Vagina (tissue), 2 donors: ENCODE measurements around the gene NAPA. TPM values are rescaled to one million over a fixed set of nuclear protein-coding genes. Genes with fewer than 3 reads are reported as not detected.

ENCODE experiments used
- DNase-seq, 2 donors: peaks; one replicate each; pipeline ENCODE4 v3.0.0-alpha.2; 2017; ENCODE audit errors: extremely low spot score in 2 of 2
- H3K27ac ChIP-seq: fragments of 200-600 bp; sonication (generic); one replicate; pipeline ENCODE4 v1.5.1; 2019
- H3K27me3 ChIP-seq: fragments of 200-600 bp; sonication (generic); one replicate; pipeline ENCODE4 v1.5.1; 2019
- H3K36me3 ChIP-seq, 2 donors: fragments of 200-600 bp; sonication (generic); one replicate each; pipeline ENCODE4 v1.5.1; 2017 to 2019
- H3K4me1 ChIP-seq: fragments of 200-600 bp; sonication (generic); one replicate; pipeline ENCODE4 v1.5.1; 2019
- H3K4me3 ChIP-seq, 2 donors: fragments of 200-600 bp; sonication (generic); 1 replicate in 1 of 2; 2 replicates in 1 of 2; pipeline ENCODE4 v1.5.1; 2016 to 2019
- H3K9me3 ChIP-seq: fragments of 200-600 bp; sonication (generic); one replicate; pipeline ENCODE4 v1.5.1; 2019
- CTCF ChIP-seq, 3 experiments: fragments of 450-650 bp in 2 of 3; fragments of 200-600 bp in 1 of 3; sonication (generic) in 1 of 3; IDR thresholded peaks; one replicate each; pipeline ENCODE4 v1.5.1; 2017 to 2019; ENCODE audit warnings: antibody characterized with exemption in 3 of 3, mild to moderate bottlenecking in 2 of 3, moderate library complexity in 2 of 3
- POLR2A ChIP-seq, 2 donors: fragments of 450-650 bp; IDR thresholded peaks; one replicate each; pipeline ENCODE4 v1.6.1; 2017; ENCODE audit warnings: antibody characterized with exemption in 2 of 2, mild to moderate bottlenecking in 2 of 2, moderate library complexity in 2 of 2
- POLR2AphosphoS5 ChIP-seq, 2 donors: sonication (generic); formaldehyde crosslinking; IDR thresholded peaks; one replicate each; pipeline ENCODE4 v1.9.0; 2017; ENCODE audit warnings: antibody characterized with exemption in 2 of 2, mild to moderate bottlenecking in 2 of 2, low read depth in 1 of 2; ENCODE audit not compliant: insufficient read depth in 1 of 2
- intact Hi-C: fragments of 100-400 bp; cut with DNase I; formaldehyde crosslinking; loops from one replicate; pipeline ENCODE4 v1.15.1; 2023
- total RNA-seq: library from RNA; depleted of rRNA; stranded (reverse); fragments of >200 nt; gene quantifications from one replicate; pipeline ENCODE4 v1.2.3, GENCODE V29; 2016

NAPA gene
- total RNA-seq, 1 donor from 2014 or later = 108 TPM

DNA sequence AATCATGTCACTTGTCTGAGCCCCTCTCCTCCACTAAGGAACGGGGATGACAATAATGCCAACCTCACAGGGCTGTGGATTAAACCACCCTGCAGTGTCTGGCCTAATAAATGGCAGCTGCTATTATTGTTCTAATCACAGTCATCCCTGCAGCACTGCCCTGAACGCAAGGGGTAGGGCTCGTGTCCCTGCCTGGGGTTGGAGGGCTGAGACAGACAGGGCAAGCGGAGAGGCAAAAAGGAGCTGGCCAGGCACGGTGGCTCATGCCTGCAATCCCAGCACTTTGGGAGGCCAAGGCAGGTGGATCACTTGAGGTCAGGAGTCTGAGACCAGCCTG lies 20.7 kb downstream of the NAPA start:
- peaks cover 0 to 44% of the 10 kb centered on the region in 2 donors for H3K36me3 ChIP-seq
- no peak for DNase-seq
- no peak overlapping the region for H3K27ac ChIP-seq
- H3K9me3 ChIP-seq = no peaks in the 10 kb centered on the region
- H3K4me1 ChIP-seq = peaks cover 11% of the 10 kb centered on the region
- intact Hi-C loops = no loop called here
- H3K27me3 ChIP-seq = no peaks in the 10 kb centered on the region
- TF ChIP-seq CTCF (IDR thresholded peaks at IDR 0.05) = no peak
- TF ChIP-seq POLR2AphosphoS5 (IDR thresholded peaks at IDR 0.05; ENCODE audit: insufficient read depth in 1 of 2, low read depth in 1 of 2) = no peak
- no peak for TF ChIP-seq POLR2A (IDR thresholded peaks at IDR 0.05)
- no peak overlapping the region for H3K4me3 ChIP-seq

GRCh38 chr19:47493378-47494210 lies 21.3 kb downstream of the NAPA start:
- H3K9me3 ChIP-seq = no peaks in the 10 kb centered on the region
- H3K27me3 ChIP-seq = no peaks in the 10 kb centered on the region
- H3K4me3 ChIP-seq = no peak overlapping the region
- intact Hi-C loops = no loop called here
- no peak for TF ChIP-seq CTCF (IDR thresholded peaks at IDR 0.05)
- TF ChIP-seq POLR2A (IDR thresholded peaks at IDR 0.05) = no peak
- no peak for TF ChIP-seq POLR2AphosphoS5 (IDR thresholded peaks at IDR 0.05; ENCODE audit: insufficient read depth in 1 of 2, low read depth in 1 of 2)
- H3K36me3 ChIP-seq = peaks cover 0 to 39% of the 10 kb centered on the region in 2 donors
- no peak for DNase-seq
- no peak overlapping the region for H3K27ac ChIP-seq
- H3K4me1 ChIP-seq = peaks cover 8% of the 10 kb centered on the region

DNA sequence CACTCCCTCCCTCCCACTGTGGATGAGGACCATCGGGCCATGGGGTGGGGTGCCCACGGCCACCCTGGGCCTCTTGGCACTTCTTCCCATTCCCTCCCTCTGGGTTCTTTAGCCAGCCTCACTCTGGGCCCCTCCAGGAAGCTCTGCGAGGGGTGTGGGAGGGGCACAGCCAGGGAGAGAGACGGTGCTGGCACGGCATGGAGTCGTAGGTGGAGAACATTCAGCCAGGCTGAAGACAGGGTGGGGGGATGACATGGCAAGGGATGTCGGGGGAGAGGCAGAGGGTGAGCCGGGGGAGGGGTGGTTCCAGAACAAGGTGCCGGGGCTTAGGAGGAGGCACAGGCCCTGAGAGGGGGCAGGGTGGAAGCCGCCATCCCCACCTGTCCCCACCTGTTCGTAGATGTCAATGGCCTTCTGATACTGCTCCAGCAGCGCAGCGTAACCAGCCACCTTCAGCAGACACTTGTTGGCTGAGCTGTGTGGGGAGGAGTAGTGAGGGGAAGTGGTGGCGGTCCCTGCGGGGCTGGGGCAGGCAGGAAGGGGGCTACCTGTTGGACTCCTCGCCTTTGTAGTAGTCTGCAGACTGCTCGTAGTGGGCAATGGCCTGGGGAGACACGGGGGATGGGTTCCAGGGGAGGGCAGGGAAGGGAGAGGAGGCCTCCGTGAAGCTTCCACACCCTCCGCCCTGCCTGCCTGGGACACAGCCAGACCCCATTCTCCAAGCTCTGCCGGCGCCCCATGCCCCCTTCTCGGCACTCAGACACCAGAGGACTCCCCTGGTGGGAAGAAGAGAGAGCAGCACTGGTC lies 22.1 kb downstream of the NAPA start:
- no peak for DNase-seq
- Histone ChIP-seq H3K4me1 (no peaks in the 10 kb centered on the region), H3K9me3 (no peaks in the 10 kb centered on the region), H3K4me3 (no peak overlapping the region), H3K27me3 (no peaks in the 10 kb centered on the region), H3K36me3 (peaks cover 0 to 38% of the 10 kb centered on the region in 2 donors), H3K27ac (no peak overlapping the region)
- no peak for TF ChIP-seq CTCF (IDR thresholded peaks at IDR 0.05)
- TF ChIP-seq POLR2AphosphoS5 (IDR thresholded peaks at IDR 0.05; ENCODE audit: insufficient read depth in 1 of 2, low read depth in 1 of 2) = no peak
- no peak for TF ChIP-seq POLR2A (IDR thresholded peaks at IDR 0.05)
- intact Hi-C loops = no loop called here

DNA sequence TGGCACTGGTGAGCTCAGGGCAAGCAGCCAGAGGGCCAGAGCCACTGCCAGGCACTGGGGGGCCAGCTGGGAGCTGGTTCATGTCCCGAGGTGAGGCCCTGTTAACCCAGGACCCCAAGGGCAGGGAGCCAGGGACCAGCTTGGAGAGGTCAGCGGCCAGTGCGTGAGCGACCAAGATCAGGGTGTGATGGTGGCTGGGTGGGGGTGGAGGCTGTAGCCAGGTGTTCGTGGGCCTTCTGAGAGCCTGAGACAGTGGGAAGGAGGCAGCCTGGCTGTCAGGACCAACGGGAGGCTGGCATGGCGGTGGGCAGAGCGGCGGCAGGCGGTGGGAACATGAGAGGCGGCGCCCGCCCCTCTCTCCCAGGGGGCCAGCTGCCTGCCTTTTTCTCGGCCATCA lies 22.7 kb downstream of the NAPA start:
- no peaks in the 10 kb centered on the region for H3K27me3 ChIP-seq
- H3K9me3 ChIP-seq = no peaks in the 10 kb centered on the region
- no peaks in the 10 kb centered on the region for H3K4me1 ChIP-seq
- no peak for DNase-seq
- intact Hi-C loops = no loop called here
- H3K36me3 ChIP-seq = peaks cover 0 to 41% of the 10 kb centered on the region in 2 donors
- no peak overlapping the region for H3K27ac ChIP-seq
- TF ChIP-seq POLR2A (IDR thresholded peaks at IDR 0.05) = no peak
- H3K4me3 ChIP-seq = no peak overlapping the region

DNA sequence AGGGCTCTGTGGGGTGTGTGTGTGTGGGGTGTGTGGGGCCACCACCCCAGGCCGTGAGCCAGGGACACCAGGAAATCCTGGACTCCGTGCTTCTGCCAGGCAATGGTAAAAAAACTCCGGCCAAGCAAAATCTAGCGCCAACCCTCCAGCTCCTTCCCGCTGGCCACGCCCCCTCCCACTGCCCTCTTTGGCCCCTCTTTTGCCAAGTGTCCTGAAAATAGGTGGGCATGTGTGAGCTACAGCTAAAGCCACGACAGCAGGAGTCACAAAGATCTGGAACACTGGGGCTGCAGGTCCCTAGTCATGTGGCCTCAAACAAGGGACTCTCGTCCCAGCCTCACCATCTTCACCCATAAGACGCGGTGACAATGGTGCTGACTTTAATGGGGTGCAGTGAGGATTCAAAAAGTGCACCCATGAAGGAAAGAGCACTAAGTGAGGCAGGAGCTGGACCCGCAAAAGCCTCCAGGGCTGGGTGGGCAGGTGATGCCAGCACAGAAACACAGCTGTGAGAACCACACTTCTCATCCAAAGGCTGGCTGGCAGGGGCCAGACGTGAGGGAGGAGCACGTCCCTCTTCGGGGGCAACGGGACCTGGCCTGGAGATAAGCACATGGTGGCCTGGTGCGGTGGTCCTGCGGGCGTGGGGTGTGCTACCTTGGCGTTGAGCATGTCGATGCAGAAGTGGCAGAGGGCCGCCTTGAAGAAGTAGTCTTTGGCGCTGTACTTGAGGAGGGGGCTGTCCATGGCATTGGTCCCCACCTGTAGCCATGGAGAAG lies 23.3 kb downstream of the NAPA start:
- Histone ChIP-seq H3K4me1 (no peaks in the 10 kb centered on the region), H3K27ac (no peak overlapping the region), H3K9me3 (no peaks in the 10 kb centered on the region), H3K36me3 (peaks cover 0 to 41% of the 10 kb centered on the region in 2 donors), H3K27me3 (no peaks in the 10 kb centered on the region), H3K4me3 (no peak overlapping the region)
- intact Hi-C loops = no loop called here
- TF ChIP-seq POLR2A (IDR thresholded peaks at IDR 0.05) (no peak), POLR2AphosphoS5 (IDR thresholded peaks at IDR 0.05; ENCODE audit: insufficient read depth in 1 of 2, low read depth in 1 of 2) (no peak), CTCF (IDR thresholded peaks at IDR 0.05) (no peak)
- no peak for DNase-seq
